GM18526 (cell line): ENCODE data around the gene C1QTNF3.

Experiments
- POLR2A ChIP-seq: IDR thresholded peaks from 3 replicates; pipeline ENCODE4 v1.6.1; 2011; ENCODE audit not compliant: insufficient read length; ENCODE audit errors: extremely low read depth

C1QTNF3 gene

DNA sequence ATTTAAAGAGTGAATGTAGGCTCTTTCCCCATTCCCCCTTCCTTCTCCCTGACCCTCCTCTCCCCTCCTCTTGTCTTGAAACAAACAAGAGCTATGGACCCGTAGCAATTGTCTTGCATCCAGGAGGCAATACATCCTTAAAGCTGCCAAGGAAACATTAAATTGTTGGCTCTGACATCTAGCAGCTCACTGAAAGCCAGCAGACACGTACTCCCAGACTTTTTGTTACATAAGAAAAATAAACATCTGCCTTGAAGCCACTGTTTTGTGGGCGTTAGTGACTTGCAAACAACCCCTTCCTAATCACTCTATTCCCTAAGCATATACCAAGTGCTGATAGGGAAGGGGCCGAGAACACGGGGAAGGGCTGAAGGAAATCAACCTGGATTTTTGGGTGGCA lies 67.2 kb downstream of the C1QTNF3 start:
- TF ChIP-seq POLR2A: no peak

DNA sequence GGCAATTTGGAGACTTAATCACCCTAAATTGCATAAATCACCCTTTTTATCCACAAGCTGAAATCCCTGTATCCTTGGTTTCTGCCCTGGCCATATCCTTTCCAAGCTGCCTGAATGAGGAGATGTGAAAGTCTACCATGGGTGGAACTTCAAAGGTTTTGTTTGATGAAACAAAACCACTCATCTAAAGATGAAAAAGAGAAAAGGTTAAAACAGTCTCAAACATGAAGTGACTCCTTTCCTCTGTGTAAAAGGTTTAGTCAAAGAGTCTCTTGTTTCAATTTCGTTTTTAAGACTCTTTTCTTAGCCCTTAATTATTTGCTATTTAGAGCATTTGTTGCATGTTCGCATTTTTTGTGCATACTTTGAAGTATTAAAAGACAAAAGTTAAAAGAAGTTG lies 69.7 kb downstream of the C1QTNF3 start:
- no peak for TF ChIP-seq POLR2A

DNA sequence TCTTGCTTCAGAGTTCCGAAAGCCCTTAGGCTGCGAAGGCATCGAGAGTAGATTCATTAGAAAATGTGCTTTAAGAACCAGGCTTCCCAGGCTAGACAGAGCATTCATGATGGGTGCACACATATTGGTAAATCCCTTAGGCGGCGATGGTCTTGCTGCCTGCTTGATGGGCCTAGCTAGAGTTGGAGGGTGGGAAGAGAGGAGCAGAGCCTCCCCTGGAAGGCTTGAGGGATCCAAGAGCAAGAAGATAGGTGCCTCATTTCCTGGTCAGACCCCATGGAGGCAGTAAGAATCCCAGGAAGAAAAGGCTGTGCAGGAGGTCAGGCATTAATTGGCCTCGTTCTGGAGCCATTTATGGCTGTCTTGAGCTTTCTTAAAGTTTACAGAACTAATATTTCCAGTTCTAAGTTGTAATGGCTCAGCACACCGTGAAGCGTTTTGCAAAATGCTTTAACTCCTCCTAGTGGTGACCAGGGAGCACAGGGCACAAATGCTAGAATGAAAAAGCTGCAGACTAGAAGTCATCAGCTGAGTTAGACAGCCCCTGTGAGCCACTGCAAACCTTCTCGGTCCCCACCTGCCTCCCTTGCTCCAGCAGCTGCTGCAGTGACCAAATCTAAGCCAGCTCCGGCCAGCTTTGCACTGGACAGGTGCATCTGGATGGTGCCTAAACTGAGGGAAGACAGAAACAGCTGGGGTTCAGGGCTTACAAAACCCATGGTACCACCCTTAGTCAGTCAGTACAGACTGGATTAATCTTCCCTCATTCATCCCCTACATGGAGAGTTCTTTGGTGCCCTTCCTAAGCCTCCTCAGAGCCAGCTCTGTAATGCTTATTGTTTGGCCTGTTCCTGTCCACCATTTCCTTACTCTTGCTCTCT lies 73.2 kb downstream of the C1QTNF3 start:
- no peak for TF ChIP-seq POLR2A

DNA sequence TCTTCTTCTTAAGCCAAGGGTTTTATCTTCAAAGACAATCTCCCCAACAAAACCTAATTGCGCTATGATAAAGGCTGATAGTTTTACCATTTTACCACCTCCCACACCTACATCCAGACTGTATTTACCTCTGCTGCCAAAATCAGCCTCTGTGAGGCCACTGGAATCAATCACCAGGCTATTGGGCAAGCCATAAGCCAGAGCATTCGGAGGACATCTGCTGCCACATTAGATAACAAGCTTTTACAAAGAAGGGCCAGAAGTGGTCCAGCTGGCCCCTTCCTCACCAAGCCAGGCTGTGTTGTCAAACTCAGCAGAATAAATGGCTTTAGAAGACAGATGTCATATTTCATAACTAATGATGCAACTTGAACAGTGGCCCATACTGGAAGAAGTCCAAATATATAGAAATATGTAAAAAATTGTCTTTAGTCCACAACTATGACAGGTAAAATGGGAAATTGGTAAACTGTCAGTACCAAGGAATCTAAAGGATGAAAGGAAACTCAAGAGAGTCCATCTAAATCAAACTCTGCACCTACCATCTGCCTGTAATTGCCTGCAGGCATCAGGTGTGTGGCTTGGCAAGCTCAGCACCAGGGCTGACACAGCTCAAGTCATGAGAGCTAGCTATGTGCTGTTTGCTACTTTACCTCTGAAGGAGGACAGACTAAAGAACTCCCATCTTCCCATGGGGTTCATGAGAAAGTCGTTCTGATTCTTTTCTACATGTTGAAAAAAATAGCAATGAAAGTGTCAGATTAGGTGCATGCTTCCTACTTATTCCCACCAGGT lies 74.6 kb downstream of the C1QTNF3 start:
- no peak for TF ChIP-seq POLR2A
